Left ventricle myocardium inferior (tissue), 1 donor: ENCODE data around the gene PNKP. TPM values are rescaled to one million over a fixed set of nuclear protein-coding genes. Genes with fewer than 3 reads are reported as not detected.
A peak's percentile ranks its signal among the peaks of the same experiment; 100 is the strongest.

Experiments used
- DNase-seq: peaks from one replicate; pipeline ENCODE4 v3.0.0-alpha.2; 2020
- H3K27ac ChIP-seq: fragments of 200-600 bp; replicated peaks from 2 replicates; pipeline ENCODE4 v1.8.0; 2021
- H3K27me3 ChIP-seq: fragments of 200-600 bp; 2 replicates; pipeline ENCODE4 v1.8.0; 2021; ENCODE audit warnings: low read depth
- H3K36me3 ChIP-seq: fragments of 200-600 bp; 2 replicates; pipeline ENCODE4 v1.8.0; 2021
- H3K4me1 ChIP-seq: fragments of 200-600 bp; 2 replicates; pipeline ENCODE4 v1.8.0; 2021
- H3K4me3 ChIP-seq: fragments of 200-600 bp; 2 replicates; pipeline ENCODE4 v1.8.0; 2021; ENCODE audit warnings: mild to moderate bottlenecking, moderate library complexity
- H3K9me3 ChIP-seq: fragments of 200-600 bp; replicated peaks from 2 replicates; pipeline ENCODE4 v1.8.0; 2021
- CTCF ChIP-seq: fragments of 200-600 bp; IDR thresholded peaks from 2 replicates; pipeline ENCODE4 v1.8.0; 2021; ENCODE audit warnings: antibody characterized with exemption, mild to moderate bottlenecking, borderline replicate concordance
- intact Hi-C: fragments of 100-400 bp; cut with micrococcal nuclease; formaldehyde crosslinking; loops from one replicate; pipeline ENCODE4 v1.11.0; 2022
- total RNA-seq: library from RNA; stranded (reverse); fragmentation: NEBNext Ultra II Directional; extraction: Animal tissue kit (Norgen Biotek cat#: 25700); gene quantifications from one replicate; pipeline ENCODE4 v1.2.1, GENCODE V29; 2021
- donor health status: DM: no; HTN: yes; CAD: no; lungs with severe emphysema.

PNKP gene
- total RNA-seq, 1 donor from 2014 or later = 45.1 TPM

DNA sequence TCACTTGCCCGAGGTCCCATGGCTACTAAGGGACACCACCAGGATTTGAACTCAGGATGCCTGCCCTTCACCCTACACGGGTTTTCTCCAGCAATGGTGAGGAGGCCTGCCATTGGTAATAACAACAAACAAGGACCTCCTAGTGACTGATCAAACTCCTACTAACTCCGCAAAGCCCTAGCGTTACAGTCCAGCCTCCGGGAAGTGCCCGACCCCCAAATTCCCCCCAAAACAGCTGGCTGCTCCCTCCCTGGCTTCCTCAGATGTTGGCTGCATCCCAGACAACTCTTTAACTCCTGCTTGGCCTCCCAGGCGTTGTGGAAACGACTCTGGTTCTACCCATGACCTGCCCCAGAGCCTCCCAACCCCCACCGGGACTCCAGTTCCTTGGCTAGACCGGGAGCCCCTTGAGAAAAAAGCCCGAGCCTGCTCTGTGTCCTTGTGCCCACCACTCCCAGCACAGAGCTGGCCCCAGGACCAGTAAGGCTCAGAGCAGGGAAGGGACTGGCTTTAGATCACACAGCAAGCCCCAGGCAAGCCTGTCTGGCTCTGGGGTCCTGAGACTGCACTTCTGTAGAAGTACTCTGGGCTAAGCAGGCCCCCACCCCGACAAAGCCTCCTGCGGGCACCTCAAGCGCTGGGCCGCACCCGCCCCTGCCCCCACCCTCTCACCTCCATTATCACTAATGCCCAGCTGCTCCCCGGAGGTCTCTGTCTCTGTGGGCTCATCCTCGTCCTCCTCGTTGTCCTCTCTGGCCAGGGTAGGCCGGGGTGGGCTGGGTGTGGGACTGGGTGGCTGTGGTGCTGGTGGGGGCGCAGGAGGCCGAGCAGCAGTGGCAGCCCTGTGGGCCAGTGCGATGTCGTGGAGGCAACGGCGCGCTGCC, 5.1 kb upstream of the PNKP start:
- no peaks in the 10 kb centered on the region for H3K9me3 ChIP-seq
- no peak for DNase-seq
- H3K27ac ChIP-seq = no peak overlapping the region
- TF ChIP-seq CTCF = no peak
- no peaks in the 10 kb centered on the region for H3K27me3 ChIP-seq
- intact Hi-C loops = no loop called here
- peaks cover 58% of the 10 kb centered on the region for H3K4me1 ChIP-seq
- no peak overlapping the region for H3K4me3 ChIP-seq
- H3K36me3 ChIP-seq = no peaks in the 10 kb centered on the region

DNA sequence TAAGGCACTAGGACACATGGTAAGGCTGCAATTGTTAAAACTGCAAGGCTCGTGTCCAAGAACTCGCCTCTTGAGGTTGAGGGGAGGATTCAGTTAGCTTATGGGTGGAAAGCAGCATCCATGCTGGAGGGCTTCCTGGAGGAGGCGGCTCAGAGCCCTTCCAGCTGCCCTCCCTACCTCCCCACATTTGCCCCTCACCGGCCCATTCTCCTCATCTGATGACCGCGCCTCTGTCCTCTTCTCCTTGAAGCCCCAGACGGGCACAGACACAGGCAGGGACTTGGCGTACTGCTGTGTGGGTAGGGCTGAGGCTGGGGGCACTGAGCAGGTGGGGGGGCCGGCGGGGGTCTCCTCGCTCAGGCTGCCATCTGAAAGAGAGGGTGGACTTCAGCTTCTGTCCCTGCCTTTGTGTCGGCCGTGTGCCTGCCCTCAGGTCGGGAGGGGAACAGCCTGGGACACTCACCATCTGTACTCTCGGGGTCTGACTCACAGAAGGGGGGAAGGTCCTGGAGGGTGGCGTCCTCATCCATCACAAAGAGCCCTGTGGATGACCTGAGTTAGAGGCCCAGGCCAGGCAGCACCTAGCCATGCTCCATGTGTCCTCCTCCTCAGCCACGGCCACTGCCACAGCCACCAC, 4.1 kb upstream of the PNKP start:
- Histone ChIP-seq H3K4me3 (no peak overlapping the region), H3K4me1 (peaks cover 67% of the 10 kb centered on the region), H3K27me3 (no peaks in the 10 kb centered on the region), H3K9me3 (no peaks in the 10 kb centered on the region), H3K36me3 (no peaks in the 10 kb centered on the region), H3K27ac (no peak overlapping the region)
- no peak for DNase-seq
- no peak for TF ChIP-seq CTCF
- intact Hi-C loops = no loop called here

- Histone ChIP-seq H3K36me3 (no peaks in the 10 kb centered on the region), H3K4me3 (peak overlapping the region; percentile 72), H3K27ac (peak overlapping the region; percentile 90), H3K4me1 (peaks cover 67% of the 10 kb centered on the region), H3K27me3 (no peaks in the 10 kb centered on the region), H3K9me3 (no peaks in the 10 kb centered on the region)
- intact Hi-C loops = no loop called here
- DNase-seq = no peak
- no peak for TF ChIP-seq CTCF
Measured at GRCh38 chr19:49870309-49870901, 3.0 kb upstream of the PNKP start.

GRCh38 chr19:49869484-49870308, 2.3 kb upstream of the PNKP start:
- intact Hi-C loops = loop anchor here (5.0 kb wide), 1 partner anchor 52 kb away; the partner anchor contains the start of gene MED25
- Histone ChIP-seq H3K9me3 (no peaks in the 10 kb centered on the region), H3K36me3 (peaks cover 3% of the 10 kb centered on the region), H3K4me3 (peak overlapping the region; percentile 72), H3K27me3 (no peaks in the 10 kb centered on the region), H3K4me1 (peaks cover 67% of the 10 kb centered on the region), H3K27ac (peak overlapping the region; percentile 90)
- peak; percentile 29 for TF ChIP-seq CTCF
- peak; percentile 94 for DNase-seq

GRCh38 chr19:49869009-49869483, 1.7 kb upstream of the PNKP start:
- Histone ChIP-seq H3K27me3 (no peaks in the 10 kb centered on the region), H3K27ac (peak overlapping the region; percentile 90), H3K9me3 (no peaks in the 10 kb centered on the region), H3K36me3 (peaks cover 10% of the 10 kb centered on the region), H3K4me1 (peaks cover 67% of the 10 kb centered on the region), H3K4me3 (peak overlapping the region; percentile 72)
- DNase-seq = no peak
- intact Hi-C loops = loop anchor here (5.0 kb wide), 1 partner anchor 52 kb away; the partner anchor contains the start of gene MED25
- no peak for TF ChIP-seq CTCF
